GM21717 (cell line): ENCODE measurements around the gene HECTD4.
"Not testable (repeated sequence)": the region's sequence is repeated elsewhere in the genome, so short reads cannot be mapped to it uniquely, and the experiment has no call there.

Experiments
- ATAC-seq: cut with Tn5 transposase; IDR thresholded peaks from one replicate; pipeline ENCODE4 v1.9.1; 2021; ENCODE audit warnings: mild to moderate bottlenecking, moderate library complexity; ENCODE audit not compliant: unreplicated experiment

HECTD4 gene

GRCh38 chr12:112406519-112407488 lies 24.6 kb upstream of the HECTD4 start:
- ATAC-seq = no peak

GRCh38 chr12:112401903-112402498 lies 19.8 kb upstream of the HECTD4 start:
- no peak for ATAC-seq

- no peak for ATAC-seq
Observed at GRCh38 chr12:112401054-112401453, 18.8 kb upstream of the HECTD4 start.

- no peak for ATAC-seq
Observed at GRCh38 chr12:112393328-112393727, 11.1 kb upstream of the HECTD4 start.

- not testable (repeated sequence) for ATAC-seq
Observed at GRCh38 chr12:112389922-112390654, 7.9 kb upstream of the HECTD4 start.

- no peak for ATAC-seq
Observed at GRCh38 chr12:112389228-112389627, 7.0 kb upstream of the HECTD4 start.

- no peak for ATAC-seq
Observed at GRCh38 chr12:112386726-112387125, 4.5 kb upstream of the HECTD4 start.

- ATAC-seq = no peak
Observed at GRCh38 chr12:112382866-112383265, 635 bp upstream of the HECTD4 start.

- ATAC-seq = peak; percentile 46
Observed at GRCh38 chr12:112381406-112381882, 787 bp downstream of the HECTD4 start.

- peak; percentile 7 for ATAC-seq
Observed at GRCh38 chr12:112380663-112381405, 1.4 kb downstream of the HECTD4 start.

GRCh38 chr12:112375105-112375504 lies 7.1 kb downstream of the HECTD4 start:
- no peak for ATAC-seq

- no peak for ATAC-seq
Observed at GRCh38 chr12:112374166-112374740, 8.0 kb downstream of the HECTD4 start.

GRCh38 chr12:112370868-112371510 lies 11.2 kb downstream of the HECTD4 start:
- ATAC-seq = no peak

- no peak for ATAC-seq
Observed at GRCh38 chr12:112370199-112370598, 12.0 kb downstream of the HECTD4 start.

GRCh38 chr12:112368856-112369255 lies 13.4 kb downstream of the HECTD4 start:
- ATAC-seq = no peak

- ATAC-seq = no peak
Observed at GRCh38 chr12:112367965-112368364, 14.3 kb downstream of the HECTD4 start.

GRCh38 chr12:112362310-112362709 lies 19.9 kb downstream of the HECTD4 start:
- ATAC-seq = no peak

- no peak for ATAC-seq
Observed at GRCh38 chr12:112361271-112361670, 21.0 kb downstream of the HECTD4 start.

- no peak for ATAC-seq
Observed at GRCh38 chr12:112359290-112359689, 22.9 kb downstream of the HECTD4 start.

- no peak for ATAC-seq
Observed at GRCh38 chr12:112357214-112357613, 25.0 kb downstream of the HECTD4 start.
